OCI-M1 (cell line): ENCODE results near the gene C19orf67.

Experiments used
- DNase-seq: peaks from one replicate; lab custom pipeline; 2025; lab: John Stamatoyannopoulos, UW

The C19orf67 gene

GRCh38 chr19:14107581-14108461, 22.2 kb upstream of the C19orf67 start:
- DNase-seq = no peak

- DNase-seq = no peak
Measured at GRCh38 chr19:14106840-14107239, 21.3 kb upstream of the C19orf67 start.

GRCh38 chr19:14105680-14106079, 20.1 kb upstream of the C19orf67 start:
- DNase-seq = no peak

GRCh38 chr19:14103310-14103709, 17.7 kb upstream of the C19orf67 start:
- DNase-seq = no peak

GRCh38 chr19:14102756-14103155, 17.2 kb upstream of the C19orf67 start:
- DNase-seq = no peak

GRCh38 chr19:14102102-14102696, 16.6 kb upstream of the C19orf67 start:
- DNase-seq = no peak

GRCh38 chr19:14101003-14101545, 15.5 kb upstream of the C19orf67 start:
- no peak for DNase-seq

GRCh38 chr19:14097532-14098151, 12.1 kb upstream of the C19orf67 start:
- peak; percentile 65 for DNase-seq

- no peak for DNase-seq
Measured at GRCh38 chr19:14096272-14096992, 10.8 kb upstream of the C19orf67 start.

- peak; percentile 75 for DNase-seq
Measured at GRCh38 chr19:14094854-14095253, 9.3 kb upstream of the C19orf67 start.

- peak; percentile 82 for DNase-seq
Measured at GRCh38 chr19:14093117-14093823, 7.7 kb upstream of the C19orf67 start.

GRCh38 chr19:14091813-14092462, 6.4 kb upstream of the C19orf67 start:
- DNase-seq = no peak

GRCh38 chr19:14091081-14091812, 5.7 kb upstream of the C19orf67 start:
- peak; percentile 100 for DNase-seq

- no peak for DNase-seq
Measured at GRCh38 chr19:14090509-14091080, 5.0 kb upstream of the C19orf67 start, which contains the start of gene SAMD1. Gene SAMD1, minus strand, starts transcription at chr19:14090751.

GRCh38 chr19:14089662-14090508, 4.3 kb upstream of the C19orf67 start:
- peak; percentile 91 for DNase-seq

- no peak for DNase-seq
Measured at GRCh38 chr19:14089412-14089661, 3.8 kb upstream of the C19orf67 start.

- DNase-seq = no peak
Measured at GRCh38 chr19:14088634-14089411, 3.2 kb upstream of the C19orf67 start.

GRCh38 chr19:14086098-14086497, 515 bp upstream of the C19orf67 start:
- DNase-seq = no peak

GRCh38 chr19:14082675-14082960, 3.0 kb downstream of the C19orf67 start:
- no peak for DNase-seq
